SK-N-SH (cell line): ENCODE results near the gene PROSER1. TPM values are rescaled to one million over a fixed set of nuclear protein-coding genes. Genes with fewer than 3 reads are reported as not detected.
"Not testable (repeated sequence)": the region's sequence is repeated elsewhere in the genome, so short reads cannot be mapped to it uniquely, and the experiment has no call there.

Source experiments
- CTCF ChIA-PET: fragments of 300-600, 350-600 bp; formaldehyde crosslinking; extraction: SDS; loops from one replicate; lab custom pipeline; 2021; lab: Yijun Ruan, JAX
- POLR2A ChIA-PET: fragments of 350-600 bp; sonication (Branson Sonifier 250); formaldehyde crosslinking; extraction: SDS; loops from one replicate; lab custom pipeline; 2020; ENCODE audit warnings: antibody characterized with exemption, inconsistent platforms; lab: Yijun Ruan, JAX
- DNase-seq: peaks from one replicate; pipeline ENCODE4 v3.0.0; 2012
- H2AFZ ChIP-seq: fragments of 200-600 bp; sonication (generic); 2 replicates; pipeline ENCODE4 v1.8.1; 2016; ENCODE audit warnings: antibody characterized with exemption, mild to moderate bottlenecking, low read depth
- H3F3A ChIP-seq: fragments of 200-600 bp; sonication (generic); replicated peaks from 2 replicates; pipeline ENCODE3; 2016; ENCODE audit warnings: antibody characterized with exemption, mild to moderate bottlenecking; ENCODE audit not compliant: insufficient read depth
- H3K27ac ChIP-seq, 2 experiments: fragments of 200-500 bp in 1 of 2; fragments of 200-600 bp in 1 of 2; sonication (Bioruptor generic) in 1 of 2; sonication (generic), shearing (Covaris generic) in 1 of 2; 2 replicates each; pipeline versions ENCODE4 v1.5.1 to v1.6.1; 2014 to 2016; ENCODE audit warnings: low read depth in 2 of 2, inconsistent platforms in 1 of 2, low read length in 1 of 2, mild to moderate bottlenecking in 1 of 2, mixed read lengths in 1 of 2
- H3K27me3 ChIP-seq: fragments of 200-600 bp; sonication (generic), shearing (Covaris generic); 2 replicates; pipeline ENCODE4 v1.6.1; 2016; ENCODE audit warnings: mixed run types; ENCODE audit not compliant: insufficient read depth
- H3K36me3 ChIP-seq, 2 experiments: fragments of 200-500 bp in 1 of 2; fragments of 200-600 bp in 1 of 2; sonication (Bioruptor generic) in 1 of 2; sonication (generic) in 1 of 2; replicated peaks in 1 of 2; 2 replicates each; pipeline versions ENCODE3 to v1.5.1; 2014 to 2016; ENCODE audit warnings: low read length in 1 of 2, mild to moderate bottlenecking in 1 of 2; ENCODE audit not compliant: insufficient read depth in 2 of 2, control insufficient read depth in 1 of 2
- H3K4me1 ChIP-seq, 2 experiments: fragments of 200-500 bp in 1 of 2; fragments of 200-600 bp in 1 of 2; sonication (Bioruptor generic) in 1 of 2; sonication (generic), shearing (Covaris generic) in 1 of 2; 2 replicates each; pipeline versions ENCODE4 v1.5.1 to v1.6.1; 2014 to 2016; ENCODE audit warnings: low read depth in 1 of 2, low read length in 1 of 2, mixed run types in 1 of 2; ENCODE audit not compliant: insufficient read depth in 2 of 2, control insufficient read depth in 1 of 2
- H3K4me2 ChIP-seq: fragments of 200-600 bp; sonication (generic), shearing (Covaris generic); 2 replicates; pipeline ENCODE4 v1.6.1; 2017; ENCODE audit warnings: mixed run types
- H3K4me3 ChIP-seq, 2 experiments: fragments of 200-500 bp in 1 of 2; fragments of 200-600 bp in 1 of 2; sonication (Bioruptor generic) in 1 of 2; sonication (generic), shearing (Covaris generic) in 1 of 2; 2 replicates each; pipeline versions ENCODE4 v1.5.1 to v1.8.1; 2014 to 2016; ENCODE audit warnings: low read depth in 2 of 2, inconsistent platforms in 1 of 2, low read length in 1 of 2, mild to moderate bottlenecking in 1 of 2, mixed read lengths in 1 of 2, moderate library complexity in 1 of 2
- H3K79me2 ChIP-seq: fragments of 200-600 bp; sonication (generic); 2 replicates; pipeline ENCODE4 v1.8.1; 2017; ENCODE audit warnings: mild to moderate bottlenecking; ENCODE audit not compliant: insufficient read depth
- H3K9ac ChIP-seq: fragments of 200-600 bp; sonication (generic); 2 replicates; pipeline ENCODE4 v1.6.1; 2017; ENCODE audit warnings: mixed run types
- H3K9me2 ChIP-seq: fragments of 200-600 bp; sonication (generic); 2 replicates; pipeline ENCODE4 v1.6.1; 2017; ENCODE audit warnings: mixed run types
- H3K9me3 ChIP-seq: fragments of 200-600 bp; sonication (generic); 2 replicates; pipeline ENCODE4 v1.6.1; 2017; ENCODE audit warnings: mixed run types, mild to moderate bottlenecking, moderate library complexity
- H4K20me1 ChIP-seq: fragments of 200-600 bp; sonication (generic); 2 replicates; pipeline ENCODE4 v1.6.1; 2017; ENCODE audit warnings: mild to moderate bottlenecking, mixed run types; ENCODE audit not compliant: insufficient read depth
- CHD2 ChIP-seq: fragments of 150-350 bp; IDR thresholded peaks from 2 replicates; pipeline ENCODE4 v1.6.1; 2018; ENCODE audit warnings: low read length; ENCODE audit not compliant: partially characterized antibody
- CTCF ChIP-seq: fragments of 200-600 bp; sonication (generic); IDR thresholded peaks from 2 replicates; pipeline ENCODE4 v1.6.1; 2017; ENCODE audit warnings: antibody characterized with exemption, mild to moderate bottlenecking, moderate library complexity
- EZH2phosphoT487 ChIP-seq: fragments of 200-600 bp; sonication (generic); IDR thresholded peaks from 2 replicates; pipeline ENCODE4 v1.6.1; 2017; ENCODE audit warnings: low read depth, mixed run types, mild to moderate bottlenecking, antibody characterized with exemption, moderate library complexity, borderline replicate concordance
- FOSL2 ChIP-seq: IDR thresholded peaks from 2 replicates; pipeline ENCODE4 v1.4.0; 2012; ENCODE audit warnings: low read depth, mild to moderate bottlenecking, moderate library complexity, borderline replicate concordance
- FOXJ3 ChIP-seq: sonication (generic); formaldehyde crosslinking; IDR thresholded peaks from 2 replicates; pipeline ENCODE4 v1.5.1; 2020; ENCODE audit warnings: mild to moderate bottlenecking, missing genetic modification reagents
- GATA2 ChIP-seq: sonication (generic); formaldehyde crosslinking; IDR thresholded peaks from 2 replicates; pipeline ENCODE4 v1.5.0; 2020; ENCODE audit warnings: mild to moderate bottlenecking, missing genetic modification reagents
- IRF3 ChIP-seq: fragments of 150-350 bp; IDR thresholded peaks from 2 replicates; pipeline ENCODE4 v1.6.1; 2016; ENCODE audit warnings: mild to moderate bottlenecking, low read depth, low read length
- JUND ChIP-seq: IDR thresholded peaks from 2 replicates; pipeline ENCODE4 v1.4.0; 2012
- MEF2A ChIP-seq: IDR thresholded peaks from 2 replicates; pipeline ENCODE4 v1.4.0; 2012; ENCODE audit warnings: low read depth, borderline replicate concordance
- NRF1 ChIP-seq: IDR thresholded peaks from 2 replicates; pipeline ENCODE4 v1.6.1; 2012; ENCODE audit warnings: low read depth, mild to moderate bottlenecking, low read length
- PBX3 ChIP-seq: IDR thresholded peaks from 2 replicates; pipeline ENCODE4; 2012
- RAD21 ChIP-seq: IDR thresholded peaks from 2 replicates; pipeline ENCODE4 v1.6.1; 2012; ENCODE audit warnings: mild to moderate bottlenecking, low read length
- SIN3A ChIP-seq: IDR thresholded peaks from 2 replicates; pipeline ENCODE4 v1.6.1; 2012; ENCODE audit warnings: low read depth, mild to moderate bottlenecking, low read length, moderate library complexity, borderline replicate concordance
- SMC3 ChIP-seq: IDR thresholded peaks from 2 replicates; pipeline ENCODE4 v1.6.1; 2012; ENCODE audit warnings: low read depth, low read length, improper control_type of control experiment
- TCF12 ChIP-seq: IDR thresholded peaks from 2 replicates; pipeline ENCODE4 v1.4.0; 2012
- TEAD4 ChIP-seq: IDR thresholded peaks from 2 replicates; pipeline ENCODE4 v1.4.0; 2012; ENCODE audit warnings: mild to moderate bottlenecking, borderline replicate concordance; ENCODE audit not compliant: insufficient read depth
- USF1 ChIP-seq: IDR thresholded peaks from 2 replicates; pipeline ENCODE4 v1.4.0; 2012; ENCODE audit warnings: low read depth, borderline replicate concordance
- USF2 ChIP-seq: fragments of 150-350 bp; IDR thresholded peaks from 2 replicates; pipeline ENCODE4 v1.6.1; 2017; ENCODE audit warnings: antibody characterized with exemption, low read length, low read depth, borderline replicate concordance
- ZBTB33 ChIP-seq: IDR thresholded peaks from 2 replicates; pipeline ENCODE4 v1.4.0; 2012; ENCODE audit warnings: low read depth, borderline replicate concordance
- WGBS: methylation state at CpG from one replicate; pipeline ENCODE4 v1.1.6; 2017; ENCODE audit warnings: low lambda C conversion rate; 5-methylcytosine and 5-hydroxymethylcytosine counted together
- polyA plus RNA-seq, 3 experiments: library from polyadenylated mRNA; depleted of rRNA; stranded (reverse); fragments of >200 nt; gene quantifications; 2 replicates each; pipeline ENCODE4 v1.2.3, GENCODE V29; 2012

The PROSER1 gene
- polyA plus RNA-seq, 1 of the 3 experiments (the other 2 are of a cell fraction): 14.8 TPM

- H3K4me1 ChIP-seq, H3F3A ChIP-seq, H3K9me3 ChIP-seq, H3K27me3 ChIP-seq, H4K20me1 ChIP-seq, H3K27ac ChIP-seq, H3K9me2 ChIP-seq, H3K79me2 ChIP-seq, POLR2A ChIA-PET, H3K4me2 ChIP-seq, H3K9ac ChIP-seq, DNase-seq, H2AFZ ChIP-seq, H3K4me3 ChIP-seq: not testable (repeated sequence)
- peaks cover 23 to 32% of the 10 kb centered on the region in 2 experiments for H3K36me3 ChIP-seq
- 82% methylated on average over 22 of the region's 29 CpGs for WGBS
- CTCF ChIA-PET: interaction anchor here (0.7 kb wide), 1 partner anchor 111 kb away, joined by 3 read pairs; no protein-coding TSS in a partner anchor
These were observed 31.3 kb downstream of the PROSER1 start for GRCh38 chr13:39006371-39007111.

GRCh38 chr13:38998739-38999138, 39.1 kb downstream of the PROSER1 start:
- 47% methylated on average over 3 of the region's 3 CpGs for whole genome bisulfite sequencing
- Histone ChIP-seq H3K27ac (no peak overlapping the region), H3K4me1 (no peaks in the 10 kb centered on the region), H3K4me3 (no peak overlapping the region), H3K27me3 (no peaks in the 10 kb centered on the region), H3K4me2 (no peak overlapping the region), H3F3A (no peaks in the 10 kb centered on the region), H3K36me3 (no peaks in the 10 kb centered on the region), H3K79me2 (no peaks in the 10 kb centered on the region), H3K9me2 (no peaks in the 10 kb centered on the region), H4K20me1 (no peaks in the 10 kb centered on the region), H2AFZ (no peak overlapping the region), H3K9ac (no peak overlapping the region), H3K9me3 (no peaks in the 10 kb centered on the region)
- POLR2A ChIA-PET: no interaction called here
- CTCF ChIA-PET: no interaction called here
- no peak for DNase-seq
- TF ChIP-seq NRF1: no peak
- no peak for TF ChIP-seq EZH2phosphoT487
- TF ChIP-seq CHD2: no peak
- TF ChIP-seq JUND: no peak
- TF ChIP-seq USF1: no peak
- no peak for TF ChIP-seq IRF3
- no peak for TF ChIP-seq TCF12
- TF ChIP-seq FOSL2: no peak
- no peak for TF ChIP-seq SMC3
- no peak for TF ChIP-seq USF2
- no peak for TF ChIP-seq GATA2 (CRISPR knock-in tag)
- TF ChIP-seq FOXJ3 (CRISPR knock-in tag): no peak
- no peak for TF ChIP-seq RAD21
- no peak for TF ChIP-seq MEF2A
- TF ChIP-seq CTCF: no peak
- no peak for TF ChIP-seq SIN3A
- TF ChIP-seq TEAD4: no peak
- no peak for TF ChIP-seq ZBTB33
- TF ChIP-seq PBX3: no peak
